GM12891 (cell line): ENCODE measurements around the gene PPP1R17.

ENCODE experiments used
- POLR2AphosphoS5 ChIP-seq: IDR thresholded peaks from 2 replicates; pipeline ENCODE4 v1.6.1; 2011; ENCODE audit warnings: low read depth, low read length, control low read depth
- SPI1 ChIP-seq: IDR thresholded peaks from 2 replicates; pipeline ENCODE4 v1.6.1; 2011; ENCODE audit warnings: low read depth, low read length, control low read depth

GRCh38 chr7:31748084-31748483, 61.1 kb downstream of the PPP1R17 start:
- TF ChIP-seq SPI1 (no peak), POLR2AphosphoS5 (no peak)
